AG09319 (cell line): Measurements from ENCODE around the gene LMO7.
A peak's percentile ranks its signal among the peaks of the same experiment; 100 is the strongest.

Source experiments
- DNase-seq: peaks from one replicate; pipeline ENCODE4 v3.0.0-alpha.2; 2010; ENCODE audit warnings: low read depth; ENCODE audit errors: extremely low read depth
- TF ChIP-seq, protein P1 (sequence below): IDR thresholded peaks from 2 replicates; pipeline ENCODE4 v1.5.1; 2011; ENCODE audit warnings: low read depth, mild to moderate bottlenecking, inconsistent platforms, low read length, moderate library complexity

The LMO7 gene

DNA sequence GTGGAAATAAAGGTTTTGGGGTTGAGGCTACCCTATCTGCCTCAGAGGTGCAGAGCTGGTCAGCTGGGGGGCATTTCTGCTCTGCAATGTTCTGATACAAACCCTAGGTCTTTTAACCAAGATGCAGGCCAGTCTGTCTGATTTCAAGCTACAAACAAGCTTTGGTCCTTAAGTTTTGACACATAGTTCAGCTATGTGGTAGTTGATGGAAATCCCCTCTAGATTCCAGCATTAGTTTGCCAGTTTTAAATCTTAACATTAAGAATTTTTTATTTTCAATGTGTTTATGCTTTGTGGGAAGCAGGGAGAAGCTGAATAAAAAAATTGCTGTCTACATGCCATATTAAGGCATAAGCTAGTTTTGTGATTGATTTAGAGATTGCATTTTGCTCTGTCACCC is 225.7 kb downstream of the LMO7 start:
- TF ChIP-seq, protein P1, sequence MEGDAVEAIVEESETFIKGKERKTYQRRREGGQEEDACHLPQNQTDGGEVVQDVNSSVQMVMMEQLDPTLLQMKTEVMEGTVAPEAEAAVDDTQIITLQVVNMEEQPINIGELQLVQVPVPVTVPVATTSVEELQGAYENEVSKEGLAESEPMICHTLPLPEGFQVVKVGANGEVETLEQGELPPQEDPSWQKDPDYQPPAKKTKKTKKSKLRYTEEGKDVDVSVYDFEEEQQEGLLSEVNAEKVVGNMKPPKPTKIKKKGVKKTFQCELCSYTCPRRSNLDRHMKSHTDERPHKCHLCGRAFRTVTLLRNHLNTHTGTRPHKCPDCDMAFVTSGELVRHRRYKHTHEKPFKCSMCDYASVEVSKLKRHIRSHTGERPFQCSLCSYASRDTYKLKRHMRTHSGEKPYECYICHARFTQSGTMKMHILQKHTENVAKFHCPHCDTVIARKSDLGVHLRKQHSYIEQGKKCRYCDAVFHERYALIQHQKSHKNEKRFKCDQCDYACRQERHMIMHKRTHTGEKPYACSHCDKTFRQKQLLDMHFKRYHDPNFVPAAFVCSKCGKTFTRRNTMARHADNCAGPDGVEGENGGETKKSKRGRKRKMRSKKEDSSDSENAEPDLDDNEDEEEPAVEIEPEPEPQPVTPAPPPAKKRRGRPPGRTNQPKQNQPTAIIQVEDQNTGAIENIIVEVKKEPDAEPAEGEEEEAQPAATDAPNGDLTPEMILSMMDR = no peak
- DNase-seq = no peak

DNA sequence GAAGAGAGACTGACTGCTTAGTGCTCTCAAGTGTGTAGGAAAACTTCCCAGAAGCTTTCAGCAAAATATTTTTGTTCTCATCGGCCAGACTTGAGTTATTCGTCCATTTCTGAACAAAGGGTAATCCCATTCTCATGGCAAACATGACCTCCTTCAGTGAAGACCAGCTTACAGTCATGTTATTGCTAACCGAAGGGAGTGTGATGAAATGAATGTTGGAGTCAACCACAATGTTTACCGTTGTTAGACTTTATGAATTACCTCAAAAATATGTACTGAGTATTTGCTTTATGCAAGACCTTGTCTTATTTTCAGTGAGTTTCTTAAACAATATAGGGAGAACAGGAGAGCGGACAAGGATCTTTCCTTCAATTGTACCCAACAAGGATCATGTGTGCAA is 228.6 kb downstream of the LMO7 start:
- DNase-seq = no peak
- TF ChIP-seq, protein P1 = no peak

DNA sequence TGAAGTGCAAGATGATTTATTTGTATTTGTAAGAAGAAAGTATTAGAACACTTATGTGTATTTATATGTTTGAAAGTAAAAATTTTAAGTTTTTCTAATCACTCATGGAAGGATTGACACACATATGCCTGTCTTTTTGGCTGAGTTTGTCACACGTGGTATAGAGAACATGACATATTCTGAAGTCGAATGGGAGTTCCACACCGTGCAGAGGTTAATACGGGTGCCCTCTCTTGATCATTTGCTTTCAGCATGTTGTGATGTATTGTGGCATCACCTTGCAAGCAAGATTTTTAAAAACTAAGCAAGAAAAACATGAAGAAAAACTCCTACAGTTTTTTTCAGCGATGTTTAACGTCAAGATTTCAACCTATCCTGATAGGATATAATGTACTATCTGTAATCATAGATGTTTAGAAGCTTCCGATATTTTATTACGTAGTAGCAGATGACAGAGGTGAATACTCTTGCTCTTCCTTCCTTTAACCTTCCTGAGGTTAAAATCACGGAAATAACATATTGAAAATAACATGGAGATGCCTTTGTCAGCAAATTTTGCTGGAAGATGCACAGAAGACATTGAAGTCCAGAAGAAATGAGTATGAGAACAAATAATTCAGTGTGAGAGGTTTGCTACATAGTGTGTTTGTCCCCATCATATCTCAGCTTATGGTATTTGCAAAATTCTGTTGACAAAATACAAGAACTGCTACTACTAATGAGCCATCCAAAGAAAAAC is 231.4 kb downstream of the LMO7 start:
- DNase-seq = no peak
- TF ChIP-seq, protein P1 = no peak

DNA sequence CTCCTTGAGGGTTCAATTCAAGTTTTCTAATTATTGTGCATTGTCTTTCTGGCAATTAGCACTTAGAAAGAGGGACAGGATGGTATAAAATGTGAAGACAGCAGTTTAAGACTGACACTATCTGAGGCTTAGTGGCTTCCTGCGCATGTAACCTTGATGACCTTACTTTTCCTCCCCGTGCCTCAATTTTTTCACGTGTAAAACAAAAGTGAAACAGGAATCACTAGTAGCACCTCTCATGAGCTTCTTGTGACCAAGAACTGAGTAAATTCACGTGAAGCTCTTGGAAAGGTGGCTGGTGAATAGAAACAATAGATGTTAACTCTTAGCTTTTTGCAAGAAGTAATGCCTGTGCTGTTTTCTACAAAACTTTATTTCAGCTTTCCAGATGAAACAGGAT is 233.9 kb downstream of the LMO7 start:
- TF ChIP-seq, protein P1 = no peak
- DNase-seq = no peak

DNA sequence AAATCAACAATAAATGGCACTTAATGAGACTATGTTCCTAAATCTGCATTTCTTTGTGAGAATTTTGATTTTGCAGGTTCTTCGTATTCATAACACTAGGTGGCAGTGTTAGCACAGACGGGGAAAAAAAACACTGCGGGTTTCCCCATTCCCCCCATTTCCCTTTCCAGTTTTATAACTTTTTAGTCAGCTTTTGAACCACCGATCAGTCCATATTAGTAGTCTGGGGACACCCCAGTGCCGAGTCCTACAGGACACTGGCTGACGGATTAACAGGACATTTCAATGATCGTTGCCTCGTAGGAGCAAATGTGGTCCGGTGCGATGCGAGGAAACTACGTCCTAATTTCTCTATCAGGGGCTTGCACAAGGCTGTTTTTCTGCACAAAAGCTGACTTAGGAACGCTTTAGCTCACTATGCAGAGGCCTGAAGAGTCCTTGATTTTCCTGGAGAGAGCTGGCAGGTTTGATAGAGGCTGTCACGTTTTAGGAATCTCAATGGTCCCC is 234.3 kb downstream of the LMO7 start:
- TF ChIP-seq, protein P1 = peak; percentile 70
- no peak for DNase-seq

DNA sequence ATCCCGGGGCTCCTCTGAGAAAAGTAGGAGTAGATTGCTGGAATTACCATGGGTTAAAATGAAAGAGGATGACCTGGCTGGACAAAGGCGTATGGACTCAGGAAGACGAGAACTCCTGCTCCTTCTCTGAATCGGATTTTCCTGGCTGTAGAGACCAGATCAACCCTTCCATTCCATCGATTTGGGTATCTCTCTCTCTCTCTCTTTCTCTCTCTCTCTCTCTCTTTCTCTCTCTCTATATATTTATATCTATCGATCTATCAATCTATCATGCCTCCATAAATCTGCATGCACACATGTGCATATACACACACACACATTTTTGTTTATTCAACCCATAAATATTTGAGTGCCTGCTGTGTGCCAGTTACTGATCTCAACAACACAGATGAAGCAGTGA is 234.9 kb downstream of the LMO7 start:
- TF ChIP-seq, protein P1 = no peak
- no peak for DNase-seq

DNA sequence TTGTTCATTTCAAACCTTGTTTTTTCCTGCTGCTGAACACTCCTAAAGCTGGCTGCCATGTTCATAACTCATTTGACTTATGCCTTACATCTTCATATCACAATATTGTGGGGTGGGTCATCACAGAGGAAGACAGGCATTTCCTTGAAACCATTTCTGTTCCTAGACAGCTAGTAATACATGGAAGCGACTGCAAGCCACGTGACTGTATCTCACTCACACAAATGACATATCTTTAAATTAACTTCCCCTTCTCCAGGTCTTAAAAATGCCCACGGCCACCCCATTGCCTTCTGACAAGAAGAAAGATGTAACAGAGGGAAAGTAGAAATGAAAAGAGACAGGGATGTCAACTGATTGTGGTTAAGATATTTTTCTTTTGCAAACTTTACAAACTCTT is 236.8 kb downstream of the LMO7 start:
- no peak for DNase-seq
- TF ChIP-seq, protein P1 = no peak
